ENCODE measurements around the gene LRRN2.

GRCh38 chr1:204709021-204709420 is 23.5 kb upstream of the LRRN2 start:
- TF ChIP-seq CTCF (IDR thresholded peaks at IDR 0.05) (no peak), POLR2A (IDR thresholded peaks at IDR 0.05) (no peak)

Measured in gastroesophageal sphincter (tissue), 3 donors.